Brain microvascular endothelial cell (primary cell): ENCODE data around the gene SEMA5A.

ENCODE experiments used
- DNase-seq: peaks from one replicate; pipeline ENCODE4 v3.0.0-alpha.2; 2020
- H3K27ac ChIP-seq: fragments of 250-450 bp; sonication (Bioruptor Pico); 2 replicates; pipeline ENCODE4 v1.5.1; 2020; ENCODE audit warnings: mild to moderate bottlenecking, moderate library complexity
- H3K27me3 ChIP-seq: fragments of 250-450 bp; sonication (Bioruptor Pico); replicated peaks from 2 replicates; pipeline ENCODE4 v1.5.1; 2020; ENCODE audit warnings: mild to moderate bottlenecking
- H3K36me3 ChIP-seq: fragments of 250-450 bp; sonication (Bioruptor Pico); replicated peaks from 2 replicates; pipeline ENCODE4 v1.5.1; 2020; ENCODE audit warnings: mild to moderate bottlenecking
- H3K4me3 ChIP-seq: 2 replicates; pipeline ENCODE4 v1.5.1; 2011; ENCODE audit warnings: low read depth, mild to moderate bottlenecking, control low read depth, low read length, moderate library complexity
- CTCF ChIP-seq: IDR thresholded peaks from 2 replicates; pipeline ENCODE4 v1.5.1; 2011; ENCODE audit warnings: low read depth, mild to moderate bottlenecking, moderate library complexity, low read length, control low read depth, inconsistent platforms; ENCODE audit errors: missing control alignments
- in situ Hi-C: cut with HindIII; loops from 2 replicates; pipeline ENCODE4 v1.10.0; 2017; ENCODE audit warnings: low sequenced_read_pairs, low pct_ligation_motif_present

Gene SEMA5A

GRCh38 chr5:9544502-9545135, 1.3 kb downstream of the SEMA5A start:
- Histone ChIP-seq H3K27ac (peak overlapping the region; percentile 95), H3K27me3 (no peaks in the 10 kb centered on the region), H3K4me3 (peak overlapping the region; percentile 80), H3K36me3 (peaks cover 12% of the 10 kb centered on the region)
- in situ Hi-C loops = no loop called here
- DNase-seq = peak; percentile 86
- TF ChIP-seq CTCF = peak; percentile 96

GRCh38 chr5:9544056-9544455, 1.8 kb downstream of the SEMA5A start:
- DNase-seq = no peak
- in situ Hi-C loops = no loop called here
- H3K36me3 ChIP-seq = peaks cover 6% of the 10 kb centered on the region
- peak overlapping the region; percentile 95 for H3K27ac ChIP-seq
- peak overlapping the region; percentile 80 for H3K4me3 ChIP-seq
- TF ChIP-seq CTCF = no peak
- H3K27me3 ChIP-seq = no peaks in the 10 kb centered on the region

GRCh38 chr5:9543311-9543920, 2.5 kb downstream of the SEMA5A start:
- in situ Hi-C loops = no loop called here
- DNase-seq = no peak
- TF ChIP-seq CTCF = no peak
- Histone ChIP-seq H3K36me3 (no peaks in the 10 kb centered on the region), H3K27me3 (no peaks in the 10 kb centered on the region), H3K27ac (peak overlapping the region; percentile 95), H3K4me3 (peak overlapping the region; percentile 15)

GRCh38 chr5:9540791-9541190, 5.1 kb downstream of the SEMA5A start:
- H3K4me3 ChIP-seq = peak overlapping the region; percentile 30
- no peaks in the 10 kb centered on the region for H3K27me3 ChIP-seq
- peak; percentile 36 for DNase-seq
- no peak for TF ChIP-seq CTCF
- peak overlapping the region; percentile 81 for H3K27ac ChIP-seq
- H3K36me3 ChIP-seq = no peaks in the 10 kb centered on the region
- in situ Hi-C loops = no loop called here

GRCh38 chr5:9538504-9538903, 7.4 kb downstream of the SEMA5A start:
- Histone ChIP-seq H3K4me3 (no peak overlapping the region), H3K27ac (no peak overlapping the region), H3K27me3 (no peaks in the 10 kb centered on the region), H3K36me3 (no peaks in the 10 kb centered on the region)
- no peak for TF ChIP-seq CTCF
- in situ Hi-C loops = no loop called here
- DNase-seq = no peak
